Testis (tissue), 5 donors: ENCODE data around the gene TECR. TPM values are rescaled to one million over a fixed set of nuclear protein-coding genes. Genes with fewer than 3 reads are reported as not detected.

Source experiments
- DNase-seq: peaks from one replicate; pipeline ENCODE4 v3.0.0-alpha.2; 2019
- H3K27ac ChIP-seq, 2 donors: fragments of 200-600 bp; sonication (generic); one replicate each; pipeline ENCODE4 v1.5.1; 2019
- H3K27me3 ChIP-seq: fragments of 200-600 bp; sonication (generic); one replicate; pipeline ENCODE4 v1.5.1; 2019
- H3K36me3 ChIP-seq: fragments of 200-600 bp; sonication (generic); one replicate; pipeline ENCODE4 v1.5.1; 2017; ENCODE audit warnings: low read depth; ENCODE audit errors: missing control alignments
- H3K4me1 ChIP-seq: fragments of 200-600 bp; sonication (generic); one replicate; pipeline ENCODE4 v1.5.1; 2019
- H3K4me3 ChIP-seq, 2 donors: fragments of 200-600 bp; sonication (generic); one replicate each; pipeline ENCODE4 v1.5.1; 2017 to 2019
- H3K9me3 ChIP-seq: fragments of 200-600 bp; sonication (generic); one replicate; pipeline ENCODE4 v1.5.1; 2017
- CTCF ChIP-seq, 3 experiments: fragments of 450-650 bp in 2 of 3; fragments of 200-600 bp in 1 of 3; sonication (generic) in 1 of 3; IDR thresholded peaks; one replicate each; pipeline ENCODE4 v1.5.1; 2016 to 2019; ENCODE audit warnings: antibody characterized with exemption in 3 of 3, mild to moderate bottlenecking in 2 of 3, moderate library complexity in 1 of 3
- POLR2A ChIP-seq: fragments of 450-650 bp; IDR thresholded peaks from one replicate; pipeline ENCODE4 v1.6.1; 2017; ENCODE audit warnings: antibody characterized with exemption, mild to moderate bottlenecking, moderate library complexity
- WGBS, 2 donors: methylation state at CpG; one replicate each; pipeline ENCODE4 v1.1.5; 2018; 5-methylcytosine and 5-hydroxymethylcytosine counted together
- intact Hi-C: fragments of 100-400 bp; cut with DNase I; formaldehyde crosslinking; loops from one replicate; pipeline ENCODE4 v1.15.1; 2023; ENCODE audit warnings: low total_unique reads
- long read RNA-seq, 2 donors: transcript quantifications; one replicate each; lab custom pipeline, GENCODE V29; 2026
- polyA plus RNA-seq: library from polyadenylated mRNA; stranded (reverse); fragments of 350-450 nt; fragmentation: Illumina TruSeq; extraction: RNeasy Lipid Tissue Mini Kit (QIAGEN cat#74804); gene quantifications from one replicate; pipeline ENCODE4 v1.2.3, GENCODE V29; 2014; ENCODE audit warnings: low read depth, low replicate concordance; ENCODE audit not compliant: insufficient read depth
- total RNA-seq, 2 donors: library from RNA; depleted of rRNA; stranded (reverse); fragments of >200 nt; gene quantifications; one replicate each; pipeline ENCODE4 v1.2.3, GENCODE V29; 2016

TECR gene
- total RNA-seq, result 100 to 1,000 TPM; 164 to 192 TPM
- 418 TPM for polyA plus RNA-seq
- long read RNA-seq, donor 1, transcript TECR-201 (13 exons, 1,171 nt), result major isoform, 98 of 461 reads
- long read RNA-seq, donor 1, partial matches to known transcripts, result 355 of 461 reads
- long read RNA-seq, donor 1, other reads (novel, unspliced or antisense), result 0 of 461 reads
- long read RNA-seq, donor 2, transcript TECR-201 (13 exons, 1,171 nt), result major isoform, 65 of 301 reads
- long read RNA-seq, donor 2, partial matches to known transcripts, result 226 of 301 reads
- long read RNA-seq, donor 2, other reads (novel, unspliced or antisense), result 0 of 301 reads

DNA sequence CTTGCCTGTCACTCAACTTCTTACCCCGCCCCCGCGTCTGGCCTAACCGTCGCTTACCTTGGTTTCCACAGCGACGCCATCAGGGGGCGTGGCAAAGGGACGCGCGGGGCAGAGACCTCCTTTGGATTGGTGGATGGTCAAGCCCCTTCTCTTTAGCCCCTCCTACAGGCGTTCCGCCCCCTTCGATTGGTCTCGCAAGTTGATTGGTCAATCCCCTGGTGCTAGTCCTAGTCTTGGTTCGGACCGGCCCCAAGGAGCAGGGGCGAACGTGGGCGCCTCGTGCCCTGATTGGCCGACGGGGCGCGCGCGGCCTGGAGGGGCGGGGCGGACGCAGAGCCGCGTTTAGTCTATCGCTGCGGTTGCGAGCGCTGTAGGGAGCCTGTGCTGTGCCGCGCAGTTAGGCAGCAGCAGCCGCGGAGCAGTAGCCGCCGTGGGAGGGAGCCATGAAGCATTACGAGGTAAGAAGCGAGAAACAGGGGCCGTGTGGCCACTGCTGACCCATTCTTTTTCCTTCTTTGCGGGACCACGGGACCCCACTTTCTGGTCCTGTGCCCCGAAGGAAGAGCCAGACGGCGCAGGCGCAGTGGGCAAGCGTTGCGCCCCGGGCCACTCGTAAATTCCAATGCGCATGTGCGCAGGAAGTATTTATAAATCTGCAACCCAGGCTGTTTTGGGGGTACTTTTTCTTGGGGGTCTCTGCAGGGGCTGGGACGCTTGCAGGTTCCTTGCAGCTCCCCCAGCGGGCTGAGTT, at the start of gene TECR:
TSS of gene TECR (plus strand) at position 341 of the 751 bp plus-strand sequence. CDS start at position 444, 103 bp downstream.
- intact Hi-C loops, result no loop called here
- peak; percentile 100 for DNase-seq
- Histone ChIP-seq H3K27me3 (no peaks in the 10 kb centered on the region), H3K4me3 (peak within 1 kb of the TSS; percentile 66 to 74), H3K27ac (peak within 1 kb of the TSS; percentile 85 to 94), H3K4me1 (peaks cover 24% of the 10 kb centered on the region), H3K9me3 (no peaks in the 10 kb centered on the region), H3K36me3 (no peaks in the 10 kb centered on the region)
- 0 to 1% methylated on average over 29 to 57 of the region's 59 CpGs for WGBS, 2 donors
- TF ChIP-seq POLR2A (peak; percentile 96), CTCF (IDR thresholded peaks at IDR 0.05) (no peak)

DNA sequence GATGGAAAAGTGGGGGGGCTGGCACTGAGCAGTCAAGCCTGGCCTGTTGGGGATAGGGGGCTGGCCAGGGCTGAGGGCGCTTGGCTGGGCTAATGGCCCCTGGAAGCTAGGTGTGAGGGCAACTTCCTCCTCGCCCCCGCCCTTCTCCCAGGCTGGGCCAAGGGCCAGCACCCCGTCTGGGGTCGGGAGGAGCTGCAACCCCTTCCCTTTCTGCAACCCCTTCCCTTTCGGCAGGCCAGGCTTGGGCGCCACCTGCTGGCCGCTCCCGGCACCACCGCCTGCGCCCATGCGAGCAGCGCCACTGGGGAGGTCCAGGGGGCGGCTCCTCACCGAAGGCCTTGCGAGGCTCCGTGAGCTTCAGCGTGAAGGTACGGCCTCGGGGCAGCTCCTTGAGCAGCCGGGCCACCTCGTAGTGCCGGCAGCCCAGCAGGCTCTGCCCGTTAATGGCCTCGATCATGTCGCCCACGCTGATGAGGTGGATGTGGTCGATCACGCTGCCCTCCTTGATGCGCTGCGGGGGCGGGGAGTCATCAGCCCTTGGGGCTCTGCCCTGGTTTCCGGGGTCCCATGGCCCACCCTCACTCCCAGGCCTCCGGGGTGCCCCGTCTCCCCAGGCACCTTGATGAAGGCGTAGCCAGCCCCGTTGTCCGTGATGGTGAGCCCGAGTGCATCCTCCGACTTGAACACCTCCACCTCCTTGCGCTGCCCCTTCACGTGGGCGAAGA, 49.3 kb upstream of the TECR start:
- Histone ChIP-seq H3K36me3 (no peaks in the 10 kb centered on the region), H3K9me3 (no peaks in the 10 kb centered on the region), H3K4me3 (no peak overlapping the region), H3K27ac (no peak overlapping the region), H3K27me3 (no peaks in the 10 kb centered on the region), H3K4me1 (no peaks in the 10 kb centered on the region)
- intact Hi-C loops, result loop anchor here (10.0 kb wide), 1 partner anchor 55 kb away; no protein-coding TSS in a partner anchor
- TF ChIP-seq POLR2A, result no peak
- peak; percentile 62 to 84 (median 77) for TF ChIP-seq CTCF (IDR thresholded peaks at IDR 0.05)
- peak; percentile 52 for DNase-seq
- WGBS, 2 donors, result 40 to 64% methylated on average over 1 to 41 of the region's 43 CpGs

GRCh38 chr19:14480700-14481079, 48.7 kb upstream of the TECR start:
- WGBS, 2 donors, result 77 to 88% methylated on average over 5 of the region's 5 CpGs
- Histone ChIP-seq H3K27ac (no peak overlapping the region), H3K4me3 (no peak overlapping the region), H3K9me3 (no peaks in the 10 kb centered on the region), H3K4me1 (no peaks in the 10 kb centered on the region), H3K36me3 (no peaks in the 10 kb centered on the region), H3K27me3 (no peaks in the 10 kb centered on the region)
- DNase-seq, result no peak
- TF ChIP-seq CTCF (IDR thresholded peaks at IDR 0.05), result no peak
- no peak for TF ChIP-seq POLR2A
- intact Hi-C loops, result no loop called here

DNA sequence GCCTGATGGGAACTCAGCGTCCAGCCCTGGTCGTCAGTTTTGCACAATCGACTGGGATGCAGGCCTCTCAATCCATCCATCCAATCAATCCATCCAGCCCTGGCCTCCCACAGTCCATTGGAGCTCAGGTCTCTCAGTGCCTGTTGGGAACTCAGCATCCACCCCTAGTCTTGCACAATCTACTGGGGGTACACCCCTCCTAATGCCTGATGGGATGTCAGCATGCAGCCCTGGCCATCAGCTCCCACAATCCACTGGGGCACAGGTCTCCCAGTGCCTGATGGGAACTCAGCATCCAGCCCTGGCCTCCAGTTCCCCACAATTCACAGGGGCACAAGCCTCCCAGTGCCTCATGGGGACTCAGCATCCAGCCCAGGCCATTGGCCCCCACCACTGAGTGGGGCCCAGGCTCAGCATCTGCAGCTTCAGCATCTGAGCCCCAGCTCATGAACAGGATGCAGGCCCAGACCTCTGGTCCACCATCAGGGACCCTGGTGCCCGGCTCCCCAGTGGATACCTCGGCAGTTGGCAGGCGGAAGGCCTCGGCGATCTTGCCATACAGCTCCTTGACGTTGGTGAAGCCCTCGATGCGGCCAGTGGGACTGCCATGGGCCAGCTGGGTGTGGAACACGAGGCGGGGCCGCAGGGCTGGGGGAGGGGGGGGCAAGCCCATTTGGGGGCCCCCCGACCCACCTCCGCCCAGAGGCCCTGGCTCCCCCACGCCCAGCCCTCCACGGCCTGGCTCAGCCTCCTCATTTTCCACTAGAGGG, 47.0 kb upstream of the TECR start:
- Histone ChIP-seq H3K4me3 (no peak overlapping the region), H3K4me1 (no peaks in the 10 kb centered on the region), H3K27ac (no peak overlapping the region), H3K27me3 (no peaks in the 10 kb centered on the region), H3K9me3 (no peaks in the 10 kb centered on the region), H3K36me3 (no peaks in the 10 kb centered on the region)
- TF ChIP-seq POLR2A (no peak), CTCF (IDR thresholded peaks at IDR 0.05) (no peak)
- 88 to 89% methylated on average over 14 to 18 of the region's 18 CpGs for WGBS, 2 donors
- intact Hi-C loops, result no loop called here
- DNase-seq, result no peak
